Activated CD4-positive, alpha-beta T cell treated with anti-CD3 and anti-CD28 coated beads, Interleukin-2, amount 50 U/mL, for 16 hours (primary cell): Measurements from ENCODE around the gene KIR2DL1.
"Not testable (repeated sequence)": the region's sequence is repeated elsewhere in the genome, so short reads cannot be mapped to it uniquely, and the experiment has no call there.

ENCODE experiments used
- DNase-seq: peaks from one replicate; pipeline ENCODE4 v3.0.0-alpha.2; 2020

KIR2DL1 gene

DNA sequence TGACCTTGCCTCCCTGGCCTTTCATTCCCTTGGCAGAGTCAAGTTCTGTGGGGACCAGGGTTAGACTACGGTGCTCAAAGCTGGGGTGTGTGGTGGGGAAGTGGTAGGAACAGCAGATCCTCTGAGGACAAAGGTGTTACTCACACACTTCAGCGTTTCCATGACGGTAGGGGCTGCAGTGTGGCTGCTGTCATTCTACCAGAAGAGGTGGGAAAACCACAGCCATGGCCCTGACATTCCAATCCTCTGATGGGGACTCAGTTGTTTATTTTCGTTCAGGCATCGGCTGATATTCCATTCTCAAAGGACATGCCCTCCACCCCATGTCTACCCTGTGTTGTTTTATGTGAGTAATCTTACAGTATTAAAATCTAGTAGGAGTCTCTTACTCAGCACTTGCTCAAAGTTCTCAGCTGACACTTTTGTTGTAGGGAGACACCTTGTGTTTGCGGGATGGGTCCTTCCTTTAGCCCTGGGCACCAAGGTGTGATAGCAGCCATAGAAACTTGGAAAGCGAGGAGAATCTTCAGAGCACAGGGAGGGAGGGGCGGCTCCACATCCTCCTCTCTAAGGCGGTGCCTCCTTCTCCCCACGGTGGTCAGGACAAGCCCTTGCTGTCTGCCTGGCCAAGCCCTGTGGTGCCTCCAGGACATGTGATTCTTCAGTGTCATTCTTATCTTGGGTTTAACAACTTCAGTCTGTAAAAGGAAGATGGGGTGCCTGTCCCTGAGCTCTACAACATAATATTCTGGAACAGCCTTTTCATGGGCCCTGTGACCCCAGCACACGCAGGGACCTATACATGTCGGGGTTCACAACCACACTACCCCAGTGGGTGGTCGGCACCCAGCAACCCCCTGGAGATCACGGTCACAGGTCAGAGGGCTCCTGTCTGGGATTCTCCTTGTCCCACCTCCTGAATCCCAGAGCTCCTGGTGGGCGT, 1.7 kb downstream of the KIR2DL1 start:
- DNase-seq = not testable (repeated sequence)

DNA sequence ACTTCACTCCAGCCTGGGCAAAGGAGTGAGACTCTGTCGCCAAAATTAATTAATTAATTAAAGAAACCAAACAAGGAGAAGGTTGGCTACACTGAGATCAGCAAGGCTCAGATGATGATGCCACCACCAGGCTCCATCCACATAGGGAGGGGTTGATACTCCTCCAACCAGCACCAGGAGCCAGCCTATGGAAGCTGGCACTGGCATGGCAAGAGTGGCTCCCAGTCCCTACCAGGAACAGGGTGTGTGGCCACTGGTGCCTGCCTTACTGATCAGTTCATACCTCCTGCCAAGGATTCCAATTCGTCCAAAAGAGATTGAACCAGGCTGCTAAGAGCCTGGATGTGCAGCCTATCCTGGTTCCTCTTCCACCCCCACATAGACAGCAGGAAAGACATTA, 3.1 kb downstream of the KIR2DL1 start:
- DNase-seq = not testable (repeated sequence)

DNA sequence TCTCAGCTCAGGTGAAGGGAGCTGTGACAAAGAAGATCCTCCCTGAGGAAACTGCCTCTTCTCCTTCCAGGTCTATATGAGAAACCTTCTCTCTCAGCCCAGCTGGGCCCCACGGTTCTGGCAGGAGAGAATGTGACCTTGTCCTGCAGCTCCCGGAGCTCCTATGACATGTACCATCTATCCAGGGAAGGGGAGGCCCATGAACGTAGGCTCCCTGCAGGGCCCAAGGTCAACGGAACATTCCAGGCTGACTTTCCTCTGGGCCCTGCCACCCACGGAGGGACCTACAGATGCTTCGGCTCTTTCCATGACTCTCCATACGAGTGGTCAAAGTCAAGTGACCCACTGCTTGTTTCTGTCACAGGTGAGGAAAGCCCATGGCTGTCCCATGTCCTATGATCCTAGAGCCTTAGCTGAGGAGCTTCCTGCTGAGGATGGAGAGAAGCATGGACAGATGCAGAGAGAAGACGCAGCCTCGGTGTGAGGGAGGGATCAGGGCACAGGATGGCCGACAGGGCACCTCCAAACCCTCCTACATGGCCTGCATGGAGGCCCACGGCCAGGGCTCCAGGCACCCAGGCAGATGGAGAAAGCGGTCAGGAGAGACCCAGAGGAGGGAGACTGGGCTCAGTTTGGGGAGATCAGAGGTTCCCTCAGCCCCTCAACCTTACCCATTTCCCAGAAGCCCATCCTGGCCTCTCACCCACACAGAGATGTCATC, 5.7 kb downstream of the KIR2DL1 start:
- DNase-seq = not testable (repeated sequence)

DNA sequence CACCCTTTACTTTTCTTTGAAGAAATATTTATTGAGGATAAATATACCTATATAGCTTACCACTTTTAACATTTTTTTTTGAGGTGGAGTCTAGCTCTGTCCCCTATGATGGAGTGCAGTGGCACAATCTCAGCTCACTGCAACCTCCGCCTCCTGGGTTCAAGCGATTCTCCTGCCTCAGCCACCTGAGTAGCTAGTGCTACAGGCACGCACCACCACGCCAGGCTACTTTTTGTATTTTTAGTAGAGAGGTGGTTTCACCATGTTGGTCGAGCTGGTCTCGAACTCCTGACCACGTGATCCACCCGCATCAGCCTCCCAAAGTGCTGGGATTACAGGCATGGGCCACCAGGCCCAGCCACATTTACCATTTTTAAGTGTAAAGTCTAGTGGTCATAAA, 6.2 kb downstream of the KIR2DL1 start:
- DNase-seq = not testable (repeated sequence)

DNA sequence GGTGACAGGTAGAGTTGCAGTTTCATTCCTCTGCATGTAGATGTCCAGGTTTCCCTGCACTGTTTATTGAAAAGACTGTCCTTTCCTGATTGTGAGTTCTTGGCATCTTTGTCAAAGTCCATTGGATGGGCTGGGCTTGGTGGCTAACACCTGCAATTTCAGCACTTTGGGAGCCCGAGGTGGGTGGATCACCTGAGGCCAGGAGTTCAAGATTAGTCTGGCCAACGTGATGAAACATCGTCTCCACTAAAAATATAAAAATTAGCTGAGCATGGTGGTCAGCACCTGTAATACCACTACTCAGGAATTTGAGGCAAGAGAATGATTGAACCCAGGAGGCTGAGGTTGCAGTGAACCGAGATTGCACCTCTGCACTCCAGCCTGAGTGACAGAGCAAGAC, 8.3 kb downstream of the KIR2DL1 start:
- not testable (repeated sequence) for DNase-seq

DNA sequence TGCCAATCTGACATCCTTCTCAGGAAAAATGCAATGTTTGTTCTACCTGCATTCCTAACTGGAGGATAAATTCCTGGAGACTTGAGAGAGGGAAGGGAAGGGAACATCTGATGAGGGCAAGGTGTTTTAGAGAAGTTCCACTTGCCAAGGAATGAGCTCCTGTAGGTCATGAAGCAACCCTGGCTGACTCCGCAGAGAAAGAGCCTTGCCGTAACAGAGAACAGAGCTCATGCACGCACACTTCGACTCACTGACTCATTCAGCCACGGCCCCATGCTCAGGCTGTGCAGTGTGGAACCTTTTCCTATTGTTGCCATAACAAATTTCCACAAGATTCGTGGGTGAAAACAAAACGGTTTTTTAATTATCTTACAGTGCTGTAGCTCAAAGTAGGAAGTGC, 9.3 kb downstream of the KIR2DL1 start:
- not testable (repeated sequence) for DNase-seq

DNA sequence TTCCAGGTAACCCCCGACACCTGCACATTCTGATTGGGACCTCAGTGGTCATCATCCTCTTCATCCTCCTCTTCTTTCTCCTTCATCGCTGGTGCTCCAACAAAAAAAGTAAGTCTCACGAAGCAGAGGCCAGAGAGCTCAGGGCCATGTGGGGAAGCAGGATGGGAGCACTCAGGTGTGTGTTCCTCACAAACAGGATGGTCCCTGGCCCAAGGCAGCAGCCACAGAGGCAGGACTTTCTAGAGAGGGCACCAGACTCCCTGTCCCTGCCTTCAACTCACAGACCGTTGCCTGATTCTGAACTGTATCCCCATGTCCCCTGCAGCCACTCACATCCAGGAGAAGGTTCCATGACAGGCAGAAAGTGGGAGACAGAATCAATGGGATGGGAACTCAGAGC, 13.3 kb downstream of the KIR2DL1 start:
- not testable (repeated sequence) for DNase-seq

DNA sequence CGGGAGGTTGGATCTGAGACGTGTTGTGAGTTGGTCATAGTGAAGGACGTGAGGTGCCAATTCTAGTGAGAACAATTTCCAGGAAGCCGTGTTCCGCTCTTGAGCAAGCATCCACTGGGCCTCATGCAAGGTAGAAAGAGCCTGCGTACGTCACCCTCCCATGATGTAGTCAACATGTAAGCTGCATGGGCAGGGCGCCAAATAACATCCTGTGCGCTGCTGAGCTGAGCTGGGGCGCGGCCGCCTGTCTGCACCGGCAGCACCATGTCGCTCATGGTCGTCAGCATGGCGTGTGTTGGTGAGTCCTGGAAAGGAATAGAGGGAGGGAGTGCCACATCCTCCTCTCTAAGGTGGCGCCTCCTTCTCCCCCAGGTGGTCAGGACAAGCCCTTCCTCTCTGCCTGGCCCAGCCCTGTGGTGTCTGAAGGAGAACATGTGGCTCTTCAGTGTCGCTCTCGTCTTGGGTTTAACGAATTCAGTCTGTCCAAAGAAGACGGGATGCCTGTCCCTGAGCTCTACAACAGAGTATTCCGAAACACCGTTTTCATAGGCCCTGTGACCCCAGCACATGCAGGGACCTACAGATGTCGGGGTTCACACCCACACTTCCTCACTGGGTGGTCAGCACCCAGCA, 16.6 kb downstream of the KIR2DL1 start:
- DNase-seq = not testable (repeated sequence)

DNA sequence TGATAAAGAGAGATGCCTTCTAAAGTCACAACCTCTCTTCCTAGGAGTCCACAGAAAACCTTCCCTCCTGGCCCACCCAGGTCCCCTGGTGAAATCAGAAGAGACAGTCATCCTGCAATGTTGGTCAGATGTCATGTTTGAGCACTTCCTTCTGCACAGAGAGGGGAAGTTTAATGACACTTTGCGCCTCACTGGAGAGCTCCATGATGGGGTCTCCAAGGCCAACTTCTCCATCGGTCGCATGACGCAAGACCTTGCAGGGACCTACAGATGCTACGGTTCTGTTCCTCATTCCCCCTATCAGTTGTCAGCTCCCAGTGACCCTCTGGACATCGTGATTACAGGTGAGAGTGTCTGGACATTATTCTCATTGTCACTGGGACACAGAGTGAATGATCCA, 18.6 kb downstream of the KIR2DL1 start:
- DNase-seq = not testable (repeated sequence)

DNA sequence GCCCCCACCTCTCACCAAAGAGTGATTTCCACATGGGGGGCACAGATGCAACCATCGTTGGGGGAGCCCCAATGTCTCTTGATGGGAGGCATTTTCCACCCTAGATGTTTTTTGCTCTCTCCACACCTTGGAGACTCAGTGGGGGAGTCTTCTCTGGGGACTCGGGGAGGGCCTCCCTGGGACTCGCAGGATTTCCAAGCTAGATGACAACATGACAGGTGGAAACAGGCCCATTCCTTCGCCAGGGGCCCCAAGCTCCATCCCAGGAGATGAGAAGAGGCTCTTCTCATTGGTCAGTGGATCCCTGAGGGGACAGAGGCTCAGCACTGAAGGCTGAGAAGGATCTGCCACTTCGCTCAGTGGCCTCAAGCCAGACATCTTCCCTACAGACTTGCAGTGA, 21.1 kb downstream of the KIR2DL1 start:
- DNase-seq = no peak

DNA sequence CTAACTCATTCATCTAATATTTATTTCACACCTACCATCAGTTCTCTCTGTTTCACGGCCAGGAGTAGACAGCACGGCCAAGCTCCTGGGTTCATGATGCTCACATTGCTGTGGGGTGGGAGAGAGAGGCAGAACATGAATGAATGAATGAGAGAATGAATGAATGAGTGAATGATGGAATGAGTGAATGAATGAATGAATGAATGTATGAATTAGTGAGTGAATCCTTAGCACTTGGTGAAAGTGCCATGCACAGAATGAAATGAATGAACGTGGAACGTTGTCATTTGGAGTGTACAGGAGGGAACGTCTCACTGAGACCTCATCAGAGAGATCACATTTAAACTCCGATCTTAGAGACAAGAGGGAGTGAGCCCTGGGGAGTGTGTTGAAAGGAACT, 21.9 kb downstream of the KIR2DL1 start:
- no peak for DNase-seq

DNA sequence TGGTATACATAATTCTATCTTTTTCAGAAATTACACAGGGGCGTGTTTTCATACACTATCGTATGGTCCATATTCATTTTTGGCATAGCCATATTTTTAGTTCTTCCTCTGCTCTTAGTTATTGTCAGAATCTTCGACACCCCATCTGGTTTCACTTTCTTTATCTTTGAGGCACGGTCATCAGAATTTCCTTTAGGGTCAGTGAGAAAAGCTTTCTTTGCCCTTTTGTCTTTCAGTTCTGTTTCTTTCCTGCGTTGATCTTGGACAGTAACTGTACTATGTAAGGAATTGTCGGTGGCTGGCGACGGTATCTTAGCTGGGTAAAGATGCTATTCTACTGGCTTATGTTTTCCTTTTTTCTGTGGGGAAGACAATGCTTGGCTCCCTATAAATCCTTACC, 23.2 kb downstream of the KIR2DL1 start:
- DNase-seq = no peak

DNA sequence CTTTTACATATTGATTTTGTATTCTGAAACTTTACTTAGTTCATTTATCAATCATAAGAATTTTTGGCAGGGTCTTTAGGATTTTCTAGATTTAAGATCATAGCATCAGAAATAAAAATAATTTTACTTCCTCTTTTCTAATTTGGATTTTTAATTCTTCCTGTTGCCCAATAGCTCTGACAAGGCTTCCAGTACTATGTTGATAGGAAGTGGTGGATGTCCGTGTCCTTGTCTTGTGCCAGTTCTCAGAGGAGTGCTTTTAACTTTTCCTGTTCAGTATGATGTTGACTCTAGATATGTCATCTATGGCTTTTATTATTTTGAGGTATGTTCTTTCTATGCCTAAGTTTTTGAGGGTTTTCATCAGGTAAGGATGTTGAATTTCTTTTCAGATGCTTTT, 26.2 kb downstream of the KIR2DL1 start:
- DNase-seq = no peak

DNA sequence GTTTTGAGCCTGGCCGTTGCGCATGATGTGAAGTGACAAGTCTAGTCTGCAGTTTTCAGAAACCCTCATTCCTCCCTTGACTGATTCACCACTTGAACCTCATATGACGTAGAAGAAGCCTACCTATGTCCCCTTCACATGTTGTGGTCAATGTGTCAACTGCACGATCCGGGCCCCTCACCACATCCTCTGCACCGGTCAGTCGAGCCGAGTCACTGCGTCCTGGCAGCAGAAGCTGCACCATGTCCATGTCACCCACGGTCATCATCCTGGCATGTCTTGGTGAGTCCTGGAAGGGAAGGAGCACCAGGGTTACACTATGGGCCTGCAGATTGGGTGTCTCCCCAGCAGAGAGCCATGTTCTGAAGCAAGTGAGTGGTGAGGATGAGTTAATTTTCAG, 33.8 kb downstream of the KIR2DL1 start, which contains the start of gene KIR2DL4:
Gene KIR2DL4, plus strand, starts transcription at position 201 of the 400 bp plus-strand sequence. Its CDS starts 42 bp downstream, at position 243.
- DNase-seq = peak; percentile 1

DNA sequence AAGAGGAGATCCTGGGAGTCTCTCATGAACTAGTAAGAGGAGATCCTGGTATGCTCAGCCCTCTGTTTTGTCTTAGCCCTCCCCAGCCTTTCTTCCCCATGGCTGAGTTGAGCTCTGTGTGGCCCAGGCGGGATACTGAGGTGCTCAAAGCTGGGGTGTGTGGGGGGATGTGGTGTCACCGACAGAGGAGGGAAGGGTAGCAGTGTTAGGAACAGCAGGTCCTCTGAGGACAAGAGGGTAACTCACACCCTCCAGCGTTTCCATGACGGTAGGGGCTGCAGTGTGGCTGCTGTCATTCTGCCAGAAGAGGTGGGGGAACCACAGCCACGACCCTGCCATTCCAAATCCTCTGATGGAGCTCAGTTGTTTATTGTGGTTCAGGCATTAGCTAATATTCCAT, 34.5 kb downstream of the KIR2DL1 start:
- DNase-seq = no peak

DNA sequence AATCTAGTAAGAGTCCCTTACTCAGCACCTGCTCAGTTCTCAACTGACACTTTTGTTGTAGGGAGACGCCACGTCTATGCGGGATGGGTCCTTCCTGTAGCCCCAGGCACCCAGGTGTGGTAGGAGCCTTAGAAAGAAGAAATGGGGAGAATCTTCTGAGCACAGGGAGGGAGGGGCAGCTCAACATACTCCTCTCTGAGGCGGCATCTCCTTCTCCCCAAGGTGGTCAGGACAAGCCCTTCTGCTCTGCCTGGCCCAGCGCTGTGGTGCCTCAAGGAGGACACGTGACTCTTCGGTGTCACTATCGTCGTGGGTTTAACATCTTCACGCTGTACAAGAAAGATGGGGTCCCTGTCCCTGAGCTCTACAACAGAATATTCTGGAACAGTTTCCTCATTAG, 35.0 kb downstream of the KIR2DL1 start:
- DNase-seq = no peak

DNA sequence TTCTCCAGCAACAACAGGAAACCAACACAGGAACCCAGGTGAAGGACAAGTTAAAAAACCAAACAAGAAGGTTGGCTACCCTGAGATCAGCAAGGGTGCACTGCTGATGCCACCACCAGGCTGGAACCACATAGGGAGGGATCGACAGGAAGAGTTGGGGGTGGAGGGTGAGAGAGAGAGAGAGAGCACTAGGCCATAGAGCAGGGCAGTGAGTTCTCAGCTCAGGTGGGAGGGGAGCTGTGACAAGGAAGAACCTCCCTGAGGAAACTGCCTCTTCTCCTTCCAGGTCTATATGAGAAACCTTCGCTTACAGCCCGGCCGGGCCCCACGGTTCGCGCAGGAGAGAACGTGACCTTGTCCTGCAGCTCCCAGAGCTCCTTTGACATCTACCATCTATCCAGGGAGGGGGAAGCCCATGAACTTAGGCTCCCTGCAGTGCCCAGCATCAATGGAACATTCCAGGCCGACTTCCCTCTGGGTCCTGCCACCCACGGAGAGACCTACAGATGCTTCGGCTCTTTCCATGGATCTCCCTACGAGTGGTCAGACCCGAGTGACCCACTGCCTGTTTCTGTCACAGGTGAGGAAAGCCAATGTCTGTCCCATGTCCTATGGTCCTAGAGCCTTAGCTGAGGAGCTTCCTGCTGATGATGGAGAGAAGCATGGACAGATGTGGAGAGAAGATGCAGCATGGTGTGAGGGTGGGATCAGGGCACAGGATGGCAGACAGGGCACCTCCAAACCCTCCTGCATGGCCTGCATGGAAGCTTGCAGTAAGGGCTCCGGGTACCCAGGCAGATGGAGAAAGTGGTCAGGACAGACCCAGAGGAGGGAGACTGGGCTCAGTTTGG, 36.3 kb downstream of the KIR2DL1 start:
- no peak for DNase-seq

DNA sequence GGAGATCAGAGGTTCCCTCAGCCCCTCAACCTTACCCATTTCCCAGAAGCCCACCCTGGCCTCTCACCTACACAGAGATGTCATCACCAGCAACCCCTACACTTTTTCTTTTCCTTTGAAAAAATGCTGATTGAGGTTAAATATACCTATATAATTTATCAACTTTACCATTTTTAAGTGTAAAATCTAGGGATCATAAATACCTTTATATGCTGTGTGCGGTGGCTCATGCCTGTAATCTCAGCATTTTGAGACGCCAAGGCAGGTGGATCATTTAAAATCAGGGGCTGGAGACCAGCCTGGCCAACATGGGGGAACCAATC, 36.9 kb downstream of the KIR2DL1 start:
- DNase-seq = no peak

DNA sequence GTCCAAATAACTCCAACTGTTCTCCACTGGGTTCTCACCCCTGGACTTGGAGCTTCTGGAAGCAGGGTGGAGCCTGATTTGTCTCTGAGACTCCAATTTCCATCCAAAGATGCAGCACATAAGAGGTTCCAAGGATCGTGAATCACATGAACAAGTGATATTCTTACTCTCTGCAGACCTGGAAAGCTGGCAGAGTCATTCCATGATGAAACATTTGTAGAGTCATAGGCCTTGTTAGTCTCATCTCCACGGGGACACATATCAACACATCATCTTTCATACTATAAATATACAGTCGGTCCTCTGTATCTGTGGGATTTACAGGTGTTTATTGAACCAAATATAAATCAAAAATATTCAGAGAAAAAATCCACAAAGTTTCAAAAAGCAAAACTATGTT, 45.0 kb downstream of the KIR2DL1 start:
- not testable (repeated sequence) for DNase-seq

DNA sequence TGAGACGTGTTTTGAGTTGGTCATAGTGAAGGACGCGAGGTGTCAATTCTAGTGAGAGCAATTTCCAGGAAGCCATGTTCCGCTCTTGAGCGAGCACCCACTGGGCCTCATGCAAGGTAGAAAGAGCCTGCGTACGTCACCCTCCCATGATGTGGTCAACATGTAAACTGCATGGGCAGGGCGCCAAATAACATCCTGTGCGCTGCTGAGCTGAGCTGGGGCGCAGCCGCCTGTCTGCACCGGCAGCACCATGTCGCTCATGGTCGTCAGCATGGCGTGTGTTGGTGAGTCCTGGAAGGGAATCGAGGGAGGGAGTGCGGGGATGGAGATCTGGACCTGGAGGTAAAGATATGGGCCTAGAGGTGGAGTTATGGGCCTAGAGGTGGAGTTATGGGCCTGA, 46.7 kb downstream of the KIR2DL1 start, which contains the start of gene KIR3DL1:
Gene KIR3DL1, plus strand, starts transcription at position 218 of the 400 bp plus-strand sequence.
- DNase-seq = not testable (repeated sequence)

DNA sequence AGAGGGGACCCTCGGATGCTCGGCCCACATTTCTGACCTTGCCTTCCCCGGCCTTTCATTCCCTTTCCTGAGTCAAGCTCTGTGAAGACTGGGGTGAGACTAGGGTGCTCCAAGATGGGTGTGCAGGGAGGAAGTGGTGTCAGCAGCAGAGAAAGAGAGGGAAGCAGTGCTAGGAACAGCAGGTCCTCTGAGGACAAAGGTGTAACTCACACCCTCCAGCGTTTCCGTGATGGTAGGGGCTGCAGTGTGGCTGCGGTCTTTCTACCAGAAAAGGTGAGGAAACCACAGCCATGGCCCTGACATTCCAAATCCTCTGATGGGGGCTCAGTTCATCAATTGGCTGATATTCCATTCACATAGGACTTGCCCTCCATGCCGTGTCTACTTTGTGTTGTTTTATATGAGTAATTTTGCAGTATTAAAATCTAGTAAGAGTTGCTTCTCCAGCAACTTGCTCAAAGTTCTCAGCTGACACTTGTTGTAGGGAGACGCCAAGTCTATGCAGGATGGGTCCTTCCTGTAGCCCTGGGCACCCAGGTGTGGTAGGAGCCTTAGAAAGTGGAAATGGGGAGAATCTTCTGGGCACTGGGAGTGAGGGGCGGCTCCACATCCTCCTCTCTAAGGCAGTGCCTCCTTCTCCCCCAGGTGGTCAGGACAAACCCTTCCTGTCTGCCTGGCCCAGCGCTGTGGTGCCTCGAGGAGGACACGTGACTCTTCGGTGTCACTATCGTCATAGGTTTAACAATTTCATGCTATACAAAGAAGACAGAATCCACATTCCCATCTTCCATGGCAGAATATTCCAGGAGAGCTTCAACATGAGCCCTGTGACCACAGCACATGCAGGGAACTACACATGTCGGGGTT, 48.3 kb downstream of the KIR2DL1 start:
- no peak for DNase-seq
